Inflammatory macrophage treated with lipopolysaccharide for 4 hours (primary cell): Measurements from ENCODE around the gene PCDHA1.
"Not testable (repeated sequence)": the region's sequence is repeated elsewhere in the genome, so short reads cannot be mapped to it uniquely, and the experiment has no call there.

ENCODE experiments used
- DNase-seq: peaks from one replicate; pipeline ENCODE4 v3.0.0-alpha.2; 2020

The PCDHA1 gene

GRCh38 chr5:140785905-140786686 is at the start of gene PCDHA1:
PCDHA1 (plus strand) TSS chr5:140786140.
- DNase-seq, result no peak

DNA sequence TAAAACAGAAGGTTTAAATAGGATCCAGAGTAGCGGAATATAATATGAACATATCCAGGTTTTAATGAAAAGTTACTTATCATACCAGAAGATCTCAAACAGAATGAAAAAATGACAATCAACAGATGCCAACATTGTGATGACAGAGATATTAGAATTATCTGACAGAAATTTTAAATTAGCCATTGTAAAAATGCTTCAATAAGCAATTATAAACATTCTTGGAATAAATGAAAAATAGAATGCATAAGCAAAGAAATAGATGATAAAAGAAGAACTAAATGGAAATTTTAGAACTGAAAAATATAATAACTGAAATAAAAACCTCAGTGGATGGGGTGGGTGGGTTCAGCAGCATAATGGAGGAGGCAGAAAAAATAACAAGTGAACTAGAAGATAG is 48.5 kb upstream of the PCDHA1 start:
- DNase-seq, result no peak

GRCh38 chr5:140741967-140742366 is 44.0 kb upstream of the PCDHA1 start:
- DNase-seq, result no peak

DNA sequence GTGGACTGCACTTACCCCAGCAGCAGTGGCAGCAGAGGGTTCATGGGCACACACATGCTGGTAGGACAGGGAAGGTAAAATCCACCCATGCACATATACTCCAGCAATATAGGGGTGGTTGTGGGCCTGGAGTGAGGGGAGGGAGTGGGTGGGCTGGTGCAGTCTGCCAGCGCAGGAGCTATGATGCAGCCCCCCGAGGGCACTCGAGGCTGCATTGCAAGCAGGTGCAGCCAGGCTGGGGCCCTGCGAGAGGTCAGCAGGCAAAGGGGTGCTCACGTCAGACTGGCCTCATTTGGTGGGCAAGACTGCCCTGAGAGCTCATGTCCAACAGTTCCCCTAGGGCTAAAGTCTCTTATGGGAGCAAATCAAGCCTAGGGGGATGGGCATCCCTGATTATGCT is 32.4 kb upstream of the PCDHA1 start:
- no peak for DNase-seq

GRCh38 chr5:140764177-140764973 is 21.6 kb upstream of the PCDHA1 start:
- no peak for DNase-seq

DNA sequence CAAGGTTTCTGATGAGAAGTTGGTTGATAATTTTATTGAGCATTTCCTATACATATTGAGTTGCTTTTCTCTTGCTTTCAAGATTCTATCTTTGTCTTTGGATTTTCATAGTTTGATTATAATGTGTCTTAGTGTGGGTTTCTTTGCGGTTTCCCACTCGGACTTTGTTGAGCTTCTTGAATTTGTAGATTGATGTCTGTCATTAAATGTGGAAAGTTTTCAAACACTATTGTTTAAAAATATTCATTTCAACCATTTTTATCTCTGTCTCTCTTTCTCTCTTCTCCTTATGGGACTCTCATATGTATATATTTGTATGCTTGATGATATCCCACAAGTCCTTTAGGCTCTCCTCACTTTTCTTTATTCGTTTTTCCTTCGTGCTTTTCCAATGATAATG is 18.5 kb upstream of the PCDHA1 start:
- no peak for DNase-seq

GRCh38 chr5:140780512-140780911 is 5.4 kb upstream of the PCDHA1 start:
- no peak for DNase-seq

DNA sequence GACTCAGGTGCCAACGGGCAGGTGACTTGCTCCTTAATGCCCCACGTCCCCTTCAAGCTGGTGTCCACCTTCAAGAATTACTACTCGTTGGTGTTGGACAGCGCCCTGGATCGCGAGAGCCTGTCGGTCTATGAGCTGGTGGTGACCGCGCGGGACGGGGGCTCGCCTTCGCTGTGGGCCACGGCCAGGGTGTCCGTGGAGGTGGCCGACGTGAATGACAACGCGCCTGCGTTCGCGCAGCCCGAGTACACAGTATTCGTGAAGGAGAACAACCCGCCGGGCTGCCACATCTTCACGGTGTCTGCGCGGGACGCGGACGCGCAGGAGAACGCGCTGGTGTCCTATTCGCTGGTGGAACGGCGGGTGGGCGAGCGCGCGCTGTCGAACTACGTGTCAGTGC is 1.5 kb downstream of the PCDHA1 start:
- DNase-seq, result not testable (repeated sequence)

- not testable (repeated sequence) for DNase-seq
These were observed 2.0 kb downstream of the PCDHA1 start for GRCh38 chr5:140787849-140788504.

DNA sequence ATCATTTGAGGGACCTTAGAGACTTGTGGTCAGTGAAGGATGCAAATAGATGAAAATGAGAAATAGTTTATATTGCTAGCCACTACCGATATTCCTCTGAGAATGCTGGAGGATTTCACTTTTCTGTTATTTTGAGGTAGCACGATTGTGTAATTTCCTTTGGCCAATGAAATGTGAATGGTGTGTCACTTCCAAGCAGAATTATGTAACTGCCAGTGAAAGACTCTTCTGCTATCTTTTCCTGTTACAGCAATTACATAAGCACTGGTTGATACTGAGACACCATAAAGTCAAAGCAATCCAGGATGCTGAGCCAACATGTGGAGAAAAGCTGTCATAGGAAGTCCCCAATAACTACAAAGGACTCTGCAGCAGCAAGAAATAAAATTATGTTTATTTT is 5.1 kb downstream of the PCDHA1 start:
- no peak for DNase-seq

DNA sequence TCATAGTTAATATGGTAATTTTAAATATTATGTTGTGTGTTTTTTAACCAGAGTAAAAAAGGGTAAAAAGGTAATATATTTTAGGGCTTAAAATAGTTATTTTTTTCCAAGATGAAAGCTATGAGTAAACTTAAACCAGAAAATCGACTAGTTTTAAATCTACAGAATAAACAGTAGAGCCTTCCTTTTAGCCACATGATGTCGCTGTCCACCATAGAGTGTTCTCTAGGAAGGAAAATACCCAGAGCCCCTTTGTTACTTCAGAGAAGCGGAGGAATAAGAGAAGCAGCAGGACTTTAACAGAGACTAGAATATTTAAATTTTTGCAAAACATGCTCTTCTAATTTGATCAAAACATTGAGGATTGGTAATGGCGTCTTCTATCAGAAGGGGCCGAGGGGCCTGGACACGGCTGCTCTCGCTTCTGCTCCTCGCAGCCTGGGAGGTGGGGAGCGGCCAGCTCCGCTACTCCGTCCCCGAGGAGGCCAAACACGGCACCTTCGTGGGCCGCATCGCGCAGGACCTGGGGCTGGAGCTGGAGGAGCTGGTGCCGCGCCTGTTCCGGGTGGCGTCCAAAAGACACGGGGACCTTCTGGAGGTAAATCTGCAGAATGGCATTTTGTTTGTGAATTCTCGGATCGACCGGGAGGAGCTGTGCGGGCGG is 8.8 kb downstream of the PCDHA1 start, which contains the start of gene PCDHA2:
Gene PCDHA2 (plus strand): TSS at position 258 of the 664 bp plus-strand sequence.
- DNase-seq, result no peak

DNA sequence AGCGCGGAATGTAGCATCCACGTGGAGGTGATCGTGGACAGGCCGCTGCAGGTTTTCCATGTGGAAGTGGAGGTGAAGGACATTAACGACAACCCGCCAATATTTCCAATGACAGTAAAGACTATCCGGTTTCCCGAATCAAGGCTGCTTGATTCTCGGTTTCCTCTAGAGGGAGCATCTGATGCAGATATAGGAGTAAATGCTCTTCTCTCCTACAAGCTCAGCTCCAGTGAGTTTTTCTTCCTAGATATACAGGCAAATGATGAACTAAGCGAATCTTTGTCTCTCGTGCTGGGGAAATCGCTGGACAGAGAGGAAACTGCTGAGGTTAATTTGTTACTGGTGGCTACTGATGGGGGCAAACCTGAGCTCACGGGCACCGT is 9.3 kb downstream of the PCDHA1 start:
- no peak for DNase-seq

GRCh38 chr5:140796072-140796717 is 10.3 kb downstream of the PCDHA1 start:
- not testable (repeated sequence) for DNase-seq

- no peak for DNase-seq
These were observed 10.8 kb downstream of the PCDHA1 start for GRCh38 chr5:140796718-140797095.

DNA sequence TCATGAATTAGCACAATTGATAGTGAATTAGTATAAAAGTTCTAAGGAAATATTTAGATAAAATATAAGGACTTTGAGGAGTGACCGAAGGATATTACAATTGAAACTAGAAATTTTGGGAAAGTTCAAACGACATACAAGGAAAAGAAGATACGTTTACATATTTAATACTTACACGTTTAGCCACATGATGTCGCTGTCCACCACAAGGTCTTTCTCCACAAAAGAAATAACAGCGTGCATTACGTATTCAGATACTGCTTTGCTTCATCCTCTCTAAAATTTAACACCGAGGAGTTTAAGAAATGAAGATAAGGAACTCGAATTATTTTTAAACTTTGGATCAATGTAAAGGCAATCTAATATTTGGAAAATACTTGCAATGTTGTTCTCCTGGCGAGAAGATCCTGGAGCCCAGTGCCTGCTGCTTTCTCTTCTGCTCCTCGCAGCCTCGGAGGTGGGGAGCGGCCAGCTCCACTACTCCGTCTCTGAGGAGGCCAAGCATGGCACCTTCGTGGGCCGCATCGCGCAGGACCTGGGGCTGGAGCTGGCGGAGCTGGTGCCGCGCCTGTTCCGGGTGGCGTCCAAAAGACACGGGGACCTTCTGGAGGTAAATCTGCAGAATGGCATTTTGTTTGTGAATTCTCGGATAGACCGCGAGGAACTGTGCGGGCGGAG is 15.0 kb downstream of the PCDHA1 start, which contains the start of gene PCDHA3:
Gene PCDHA3 (plus strand): TSS at position 242 of the 678 bp plus-strand sequence.
- DNase-seq, result no peak

GRCh38 chr5:140801494-140801841 is 15.5 kb downstream of the PCDHA1 start:
- no peak for DNase-seq

GRCh38 chr5:140802381-140802780 is 16.4 kb downstream of the PCDHA1 start:
- not testable (repeated sequence) for DNase-seq

DNA sequence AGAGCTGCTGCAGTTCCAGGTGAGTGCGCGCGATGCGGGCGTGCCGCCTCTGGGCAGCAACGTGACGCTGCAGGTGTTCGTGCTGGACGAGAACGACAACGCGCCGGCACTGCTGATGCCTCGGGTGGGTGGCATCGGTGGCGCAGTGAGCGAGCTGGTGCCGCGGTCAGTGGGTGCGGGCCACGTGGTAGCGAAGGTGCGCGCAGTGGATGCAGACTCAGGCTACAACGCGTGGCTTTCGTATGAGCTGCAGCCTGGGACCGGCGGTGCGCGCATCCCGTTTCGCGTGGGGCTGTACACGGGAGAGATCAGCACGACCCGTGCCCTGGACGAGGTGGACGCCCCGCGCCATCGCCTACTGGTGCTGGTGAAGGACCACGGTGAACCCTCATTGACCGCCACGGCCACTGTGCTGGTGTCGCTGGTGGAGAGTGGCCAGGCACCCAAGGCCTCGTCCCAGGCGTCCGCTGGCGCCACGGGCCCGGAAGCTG is 16.9 kb downstream of the PCDHA1 start:
- no peak for DNase-seq

DNA sequence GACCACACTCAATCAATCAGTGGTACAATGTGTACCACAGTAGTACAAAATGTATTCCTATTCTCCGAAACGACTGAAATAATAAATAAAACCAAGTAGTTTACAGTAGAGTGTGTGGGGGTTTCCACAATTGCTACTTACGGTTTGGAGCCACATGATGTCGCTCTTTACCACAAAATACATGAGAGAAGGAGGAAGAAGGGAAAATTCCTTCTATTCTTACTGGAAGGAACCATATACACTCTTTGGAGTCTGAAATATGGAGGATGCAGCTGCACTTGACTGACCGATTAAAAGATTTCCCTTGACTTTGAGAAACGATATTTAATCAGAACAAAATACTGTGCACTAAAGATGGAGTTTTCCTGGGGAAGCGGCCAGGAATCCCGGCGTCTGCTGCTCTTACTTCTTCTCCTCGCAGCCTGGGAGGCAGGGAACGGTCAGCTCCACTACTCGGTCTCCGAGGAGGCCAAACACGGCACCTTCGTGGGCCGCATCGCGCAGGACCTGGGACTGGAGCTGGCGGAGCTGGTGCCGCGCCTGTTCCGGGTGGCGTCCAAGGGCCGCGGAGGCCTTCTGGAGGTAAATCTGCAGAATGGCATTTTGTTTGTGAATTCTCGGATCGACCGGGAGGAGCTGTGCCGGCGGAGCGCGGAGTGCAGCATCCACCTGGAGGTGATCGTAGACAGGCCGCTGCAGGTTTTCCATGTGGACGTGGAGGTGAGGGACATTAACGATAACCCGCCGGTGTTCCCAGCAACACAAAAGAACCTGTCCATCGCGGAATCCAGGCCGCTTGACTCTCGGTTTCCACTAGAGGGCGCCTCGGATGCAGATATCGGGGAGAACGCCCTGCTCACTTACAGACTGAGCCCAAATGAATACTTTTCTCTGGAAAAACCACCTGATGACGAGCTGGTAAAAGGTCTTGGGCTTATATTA is 21.2 kb downstream of the PCDHA1 start, which contains the start of gene PCDHA4:
Gene PCDHA4 (plus strand): TSS at position 235 of the 942 bp plus-strand sequence.
- no peak for DNase-seq

- not testable (repeated sequence) for DNase-seq
These were observed 22.4 kb downstream of the PCDHA1 start for GRCh38 chr5:140808241-140808888.
